Sigmoid colon (tissue), 7 donors: Measurements from ENCODE around the gene PASD1. TPM values are rescaled to one million over a fixed set of nuclear protein-coding genes. Genes with fewer than 3 reads are reported as not detected.

Source experiments
- DNase-seq: peaks from one replicate; pipeline ENCODE4 v3.0.0-alpha.2; 2019
- H3K27ac ChIP-seq, 4 donors: fragments of 200-600 bp; sonication (generic); one replicate each; pipeline ENCODE4 v1.5.1; 2016 to 2019; ENCODE audit warnings: mild to moderate bottlenecking in 1 of 4
- H3K27me3 ChIP-seq, 3 donors: fragments of 200-600 bp; sonication (generic); one replicate each; pipeline ENCODE4 v1.5.1; 2019; ENCODE audit warnings: mild to moderate bottlenecking in 1 of 3
- H3K36me3 ChIP-seq, 4 donors: fragments of 200-600 bp; sonication (generic); one replicate each; pipeline ENCODE4 v1.5.1; 2016 to 2019
- H3K4me1 ChIP-seq, 4 donors: fragments of 200-600 bp; sonication (generic); one replicate each; pipeline ENCODE4 v1.5.1; 2017 to 2019
- H3K4me3 ChIP-seq, 4 donors: fragments of 200-600 bp; sonication (generic); one replicate each; pipeline ENCODE4 v1.5.1; 2017 to 2019; ENCODE audit warnings: mild to moderate bottlenecking in 2 of 4, moderate library complexity in 1 of 4
- H3K9me3 ChIP-seq, 4 donors: fragments of 200-600 bp in 3 of 4; sonication (generic) in 3 of 4; one replicate each; pipeline versions ENCODE4 v1.5.1 to v1.6.1; 2013 to 2019
- EP300 ChIP-seq, 4 donors: sonication (generic); formaldehyde crosslinking; IDR thresholded peaks; one replicate each; pipeline ENCODE4 v1.6.1; 2017; ENCODE audit warnings: antibody characterized with exemption in 4 of 4
- POLR2A ChIP-seq, 2 donors: fragments of 450-650 bp; IDR thresholded peaks; one replicate each; pipeline ENCODE4 v1.6.1; 2016; ENCODE audit warnings: antibody characterized with exemption in 2 of 2, mild to moderate bottlenecking in 2 of 2, moderate library complexity in 2 of 2
- POLR2AphosphoS5 ChIP-seq, 4 donors: sonication (generic); formaldehyde crosslinking; IDR thresholded peaks; one replicate each; pipeline ENCODE4 v1.6.1; 2017; ENCODE audit warnings: antibody characterized with exemption in 4 of 4
- WGBS, 2 donors: extraction: QIAGEN DNeasy Blood & Tissue Kit; methylation state at CpG; one replicate each; pipeline ENCODE4 v1.1.7; 2013; 5-methylcytosine and 5-hydroxymethylcytosine counted together
- intact Hi-C: fragments of 100-400 bp; cut with DNase I; formaldehyde crosslinking; loops from one replicate; pipeline ENCODE4 v1.15.1; 2023
- polyA plus RNA-seq, 3 donors: library from polyadenylated mRNA; stranded (reverse); fragments of 200-250 nt; gene quantifications; one replicate each; pipeline ENCODE4 v1.2.3, GENCODE V29; 2013
- total RNA-seq, 4 donors: library from RNA; depleted of rRNA; stranded (reverse); fragments of >200 nt; gene quantifications; one replicate each; pipeline ENCODE4 v1.1.0, GENCODE V29; 2016
- TF ChIP-seq, protein P1 (sequence below), 4 experiments: fragments of 450-650 bp in 3 of 4; fragments of 200-600 bp in 1 of 4; IDR thresholded peaks; one replicate each; pipeline ENCODE4 v1.5.1; 2016 to 2019; ENCODE audit warnings: antibody characterized with exemption in 4 of 4, mild to moderate bottlenecking in 3 of 4, moderate library complexity in 2 of 4
- donor health status: healthy with polysubstance abuse.
- donor health status: Bipolar disorder and iron deficiency.
- donor health status: healthy.

Gene PASD1
- total and polyA plus RNA-seq, 7 donors, result not detected

DNA sequence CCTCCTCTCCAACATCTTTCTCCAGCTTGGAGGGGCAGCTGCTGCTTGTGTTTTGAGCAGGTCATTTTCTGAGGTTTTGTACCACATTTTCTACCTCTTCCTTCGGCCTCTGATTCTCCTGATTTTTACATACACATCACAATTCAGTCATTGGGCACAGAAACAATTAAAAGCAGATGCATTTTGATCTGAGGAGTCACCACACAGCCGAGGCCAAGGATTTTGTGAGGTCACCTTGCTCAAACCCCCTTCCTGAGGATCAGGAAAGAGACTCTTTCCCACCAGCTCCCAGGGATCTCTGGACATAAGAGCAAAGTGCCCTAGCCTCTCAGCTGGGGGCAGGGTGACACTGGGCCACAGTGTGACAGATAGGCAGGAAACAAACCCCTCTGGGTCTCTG is 147.0 kb downstream of the PASD1 start:
- H3K27ac ChIP-seq, result no peak overlapping the region
- intact Hi-C loops, result no loop called here
- no peak overlapping the region for H3K4me3 ChIP-seq
- H3K27me3 ChIP-seq, result no peaks in the 10 kb centered on the region
- H3K36me3 ChIP-seq, result no peaks in the 10 kb centered on the region
- WGBS, 2 donors, result 80 to 82% methylated on average over 2 of the region's 2 CpGs
- no peaks in the 10 kb centered on the region for H3K4me1 ChIP-seq
- no peak for DNase-seq
- H3K9me3 ChIP-seq, result no peaks in the 10 kb centered on the region
- TF ChIP-seq, protein P1, sequence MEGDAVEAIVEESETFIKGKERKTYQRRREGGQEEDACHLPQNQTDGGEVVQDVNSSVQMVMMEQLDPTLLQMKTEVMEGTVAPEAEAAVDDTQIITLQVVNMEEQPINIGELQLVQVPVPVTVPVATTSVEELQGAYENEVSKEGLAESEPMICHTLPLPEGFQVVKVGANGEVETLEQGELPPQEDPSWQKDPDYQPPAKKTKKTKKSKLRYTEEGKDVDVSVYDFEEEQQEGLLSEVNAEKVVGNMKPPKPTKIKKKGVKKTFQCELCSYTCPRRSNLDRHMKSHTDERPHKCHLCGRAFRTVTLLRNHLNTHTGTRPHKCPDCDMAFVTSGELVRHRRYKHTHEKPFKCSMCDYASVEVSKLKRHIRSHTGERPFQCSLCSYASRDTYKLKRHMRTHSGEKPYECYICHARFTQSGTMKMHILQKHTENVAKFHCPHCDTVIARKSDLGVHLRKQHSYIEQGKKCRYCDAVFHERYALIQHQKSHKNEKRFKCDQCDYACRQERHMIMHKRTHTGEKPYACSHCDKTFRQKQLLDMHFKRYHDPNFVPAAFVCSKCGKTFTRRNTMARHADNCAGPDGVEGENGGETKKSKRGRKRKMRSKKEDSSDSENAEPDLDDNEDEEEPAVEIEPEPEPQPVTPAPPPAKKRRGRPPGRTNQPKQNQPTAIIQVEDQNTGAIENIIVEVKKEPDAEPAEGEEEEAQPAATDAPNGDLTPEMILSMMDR (IDR thresholded peaks at IDR 0.05), result no peak
- no peak for TF ChIP-seq POLR2AphosphoS5 (IDR thresholded peaks at IDR 0.05)
- TF ChIP-seq POLR2A (IDR thresholded peaks at IDR 0.05), result no peak
- no peak for TF ChIP-seq EP300 (IDR thresholded peaks at IDR 0.05)

DNA sequence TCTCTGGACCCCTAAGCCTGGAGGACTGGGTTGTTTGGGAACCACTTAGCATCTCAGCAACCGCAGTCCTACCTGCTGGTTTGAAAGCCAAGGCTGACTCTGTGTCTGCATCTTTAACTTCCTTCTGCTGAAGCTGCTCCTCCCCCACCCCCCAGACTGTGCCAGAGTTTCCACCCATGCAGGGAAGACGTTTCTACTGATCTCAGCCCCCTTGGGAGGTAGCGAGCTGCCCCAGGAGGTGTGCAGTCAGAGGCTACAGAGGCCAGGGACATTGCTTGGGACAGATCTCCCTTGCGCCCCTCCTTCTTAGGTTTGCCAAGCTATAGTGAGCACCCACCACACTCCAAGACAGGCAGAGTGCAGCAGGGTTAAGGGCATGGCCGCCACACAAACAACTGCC is 147.7 kb downstream of the PASD1 start:
- Histone ChIP-seq H3K27ac (no peak overlapping the region), H3K9me3 (no peaks in the 10 kb centered on the region), H3K4me1 (no peaks in the 10 kb centered on the region), H3K36me3 (no peaks in the 10 kb centered on the region), H3K4me3 (no peak overlapping the region), H3K27me3 (no peaks in the 10 kb centered on the region)
- no peak for DNase-seq
- intact Hi-C loops, result no loop called here
- 64 to 74% methylated on average over 5 of the region's 5 CpGs for WGBS, 2 donors
- TF ChIP-seq POLR2AphosphoS5 (IDR thresholded peaks at IDR 0.05) (no peak), EP300 (IDR thresholded peaks at IDR 0.05) (no peak)
- TF ChIP-seq, protein P1 (IDR thresholded peaks at IDR 0.05), result no peak

DNA sequence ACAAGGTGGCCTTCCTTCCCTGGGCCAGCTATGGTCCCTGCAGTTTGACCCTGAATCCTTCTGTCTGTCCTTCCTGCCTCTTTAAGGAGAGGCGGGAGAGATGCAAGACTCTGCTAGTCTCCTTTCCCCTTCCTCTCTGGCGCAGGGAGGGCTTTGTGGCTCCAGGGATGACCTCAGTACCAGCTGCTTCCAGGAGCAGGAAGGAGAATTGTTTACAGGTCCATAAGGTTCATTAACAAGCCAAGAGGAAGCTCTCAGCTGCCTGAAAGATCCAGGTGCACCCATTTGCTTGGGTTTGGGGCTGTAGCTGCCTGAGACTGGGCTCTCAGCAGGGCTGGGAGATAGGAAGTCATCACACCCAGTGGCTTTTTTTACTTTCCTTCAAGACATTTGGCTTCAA is 148.3 kb downstream of the PASD1 start:
- Histone ChIP-seq H3K27ac (no peak overlapping the region), H3K36me3 (no peaks in the 10 kb centered on the region), H3K4me3 (no peak overlapping the region), H3K27me3 (no peaks in the 10 kb centered on the region), H3K4me1 (no peaks in the 10 kb centered on the region), H3K9me3 (no peaks in the 10 kb centered on the region)
- intact Hi-C loops, result no loop called here
- no peak for DNase-seq
- TF ChIP-seq, protein P1 (IDR thresholded peaks at IDR 0.05), result no peak
- TF ChIP-seq POLR2AphosphoS5 (IDR thresholded peaks at IDR 0.05) (no peak), EP300 (IDR thresholded peaks at IDR 0.05) (no peak), POLR2A (IDR thresholded peaks at IDR 0.05) (no peak)
- 2 to 19% methylated on average over 2 of the region's 2 CpGs for WGBS, 2 donors

DNA sequence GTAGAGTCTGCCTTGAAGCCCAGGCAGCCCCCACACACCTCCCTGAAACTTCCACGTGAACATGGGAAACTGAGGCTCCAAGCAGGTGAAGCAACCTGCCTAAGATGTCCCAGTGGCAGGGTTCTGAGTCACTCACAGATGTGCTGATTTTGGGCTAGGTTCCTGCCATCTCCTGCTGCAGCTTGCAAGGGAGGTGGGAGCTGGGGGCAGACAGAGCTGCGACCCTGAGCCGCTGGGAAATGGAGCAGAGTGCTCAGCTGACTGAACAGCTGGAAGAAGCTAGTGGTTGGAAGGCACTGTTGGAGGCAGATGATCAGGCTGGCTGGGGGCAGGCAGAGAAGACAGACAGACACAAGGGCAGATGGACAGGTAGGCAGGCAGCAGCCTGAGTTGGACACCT is 148.8 kb downstream of the PASD1 start:
- no peaks in the 10 kb centered on the region for H3K9me3 ChIP-seq
- no peaks in the 10 kb centered on the region for H3K36me3 ChIP-seq
- no peak overlapping the region for H3K4me3 ChIP-seq
- intact Hi-C loops, result no loop called here
- WGBS, 2 donors, result 60 to 68% methylated on average over 3 of the region's 3 CpGs
- H3K4me1 ChIP-seq, result no peaks in the 10 kb centered on the region
- TF ChIP-seq POLR2AphosphoS5 (IDR thresholded peaks at IDR 0.05) (no peak), EP300 (IDR thresholded peaks at IDR 0.05) (no peak), POLR2A (IDR thresholded peaks at IDR 0.05) (no peak)
- TF ChIP-seq, protein P1 (IDR thresholded peaks at IDR 0.05), result no peak
- no peaks in the 10 kb centered on the region for H3K27me3 ChIP-seq
- no peak for DNase-seq
- no peak overlapping the region for H3K27ac ChIP-seq

DNA sequence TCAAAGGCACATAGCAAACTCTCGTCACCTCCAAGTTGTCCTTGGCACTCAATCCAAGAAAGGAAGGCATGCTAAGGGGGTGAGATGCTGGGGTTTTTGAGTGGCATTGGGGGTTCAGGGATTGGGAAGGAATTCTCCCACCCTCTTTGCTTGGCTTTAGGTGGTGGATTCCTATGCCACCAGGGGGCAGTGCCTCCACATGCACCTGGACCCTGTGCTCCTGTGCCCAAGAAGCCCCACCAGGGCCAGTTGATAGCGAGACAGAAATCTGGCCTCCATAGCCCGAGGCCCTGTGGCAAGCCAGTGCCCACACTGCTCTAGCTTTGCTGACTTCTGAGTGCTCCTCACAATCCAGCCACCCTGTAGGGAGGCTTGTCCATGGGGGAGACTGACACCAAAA is 150.4 kb downstream of the PASD1 start:
- TF ChIP-seq, protein P1 (IDR thresholded peaks at IDR 0.05), result peak in 1 of 4 experiments; percentile 11
- TF ChIP-seq POLR2AphosphoS5 (IDR thresholded peaks at IDR 0.05) (no peak), POLR2A (IDR thresholded peaks at IDR 0.05) (no peak)
- DNase-seq, result no peak
- Histone ChIP-seq H3K27me3 (no peaks in the 10 kb centered on the region), H3K4me3 (no peak overlapping the region), H3K27ac (no peak overlapping the region), H3K4me1 (no peaks in the 10 kb centered on the region), H3K36me3 (no peaks in the 10 kb centered on the region), H3K9me3 (no peaks in the 10 kb centered on the region)
- WGBS, 2 donors, result 55 to 64% methylated on average over 3 of the region's 3 CpGs
- intact Hi-C loops, result no loop called here
